HepG2 (cell line): ENCODE measurements around the gene CDR2L. TPM values are rescaled to one million over a fixed set of nuclear protein-coding genes. Genes with fewer than 3 reads are reported as not detected.
A peak's percentile ranks its signal among the peaks of the same experiment; 100 is the strongest.

Experiments
- CTCF ChIP-seq: sonication (generic); formaldehyde crosslinking; IDR thresholded peaks from 2 replicates; pipeline ENCODE4 v1.5.0; 2020; ENCODE audit warnings: mild to moderate bottlenecking, missing genetic modification reagents, moderate library complexity
- HOXA9 ChIP-seq: sonication (generic); formaldehyde crosslinking; IDR thresholded peaks from 2 replicates; pipeline ENCODE4 v1.8.1; 2022; ENCODE audit warnings: missing genetic modification reagents, mild to moderate bottlenecking, moderate library complexity, borderline replicate concordance
- MAFF ChIP-seq: IDR thresholded peaks from 2 replicates; pipeline ENCODE4 v1.6.1; 2011; ENCODE audit warnings: low read depth, low read length, improper control_type of control experiment
- NR1H2 ChIP-seq: sonication (generic); formaldehyde crosslinking; IDR thresholded peaks from 2 replicates; pipeline ENCODE4 v1.8.1; 2022; ENCODE audit warnings: low read depth, missing genetic modification reagents, borderline replicate concordance
- PCBP2 ChIP-seq: fragments of 200-400 bp; formaldehyde crosslinking; optimal IDR thresholded peaks from 2 replicates; pipeline ENCODE3; 2018; ENCODE audit warnings: low read length, low read depth; ENCODE audit not compliant: poor library complexity, severe bottlenecking
- RAD21 ChIP-seq: fragments of 450-650 bp; formaldehyde crosslinking; IDR thresholded peaks from 2 replicates; pipeline ENCODE4 v1.5.0; 2020; ENCODE audit warnings: mild to moderate bottlenecking
- SIX4 ChIP-seq: sonication (generic); formaldehyde crosslinking; IDR thresholded peaks from 2 replicates; pipeline ENCODE4 v1.4.0; 2020; ENCODE audit warnings: missing genetic modification reagents
- SRSF1 ChIP-seq: fragments of 200-400 bp; formaldehyde crosslinking; optimal IDR thresholded peaks from 2 replicates; pipeline ENCODE3; 2017; ENCODE audit warnings: mild to moderate bottlenecking, low read depth, low read length, moderate library complexity
- XRCC5 ChIP-seq: fragments of 200-400 bp; formaldehyde crosslinking; optimal IDR thresholded peaks from 2 replicates; pipeline ENCODE3; 2017; ENCODE audit warnings: mild to moderate bottlenecking, low read length
- ZNF136 ChIP-seq: sonication (generic); formaldehyde crosslinking; IDR thresholded peaks from 2 replicates; pipeline ENCODE4 v1.8.1; 2022; ENCODE audit warnings: low read depth, mild to moderate bottlenecking, moderate library complexity, missing genetic modification reagents
- ZNF33B ChIP-seq: sonication (generic); formaldehyde crosslinking; IDR thresholded peaks from 2 replicates; pipeline ENCODE4 v1.5.1; 2020; ENCODE audit warnings: mild to moderate bottlenecking, missing genetic modification reagents
- ZNF513 ChIP-seq: sonication (generic); formaldehyde crosslinking; conservative IDR thresholded peaks from 2 replicates; pipeline ENCODE4 v1.5.0; 2020; ENCODE audit warnings: missing genetic modification reagents
- ZNF546 ChIP-seq: sonication (generic); formaldehyde crosslinking; conservative IDR thresholded peaks from 2 replicates; pipeline ENCODE4 v1.8.1; 2023; ENCODE audit warnings: mild to moderate bottlenecking, missing genetic modification reagents
- ZNF616 ChIP-seq: sonication (generic); formaldehyde crosslinking; IDR thresholded peaks from 2 replicates; pipeline ENCODE4 v1.5.0; 2020; ENCODE audit warnings: low read depth, mild to moderate bottlenecking, missing genetic modification reagents
- ZNF687 ChIP-seq: sonication (generic); formaldehyde crosslinking; IDR thresholded peaks from 2 replicates; pipeline ENCODE4 v1.5.1; 2020; ENCODE audit warnings: mild to moderate bottlenecking, missing genetic modification reagents, moderate library complexity
- polyA plus RNA-seq, 8 experiments: library from polyadenylated mRNA; depleted of rRNA in 3 of 8; stranded (reverse) in 7 of 8; unstranded in 1 of 8; fragments of >200 nt; fragmentation: Illumina TruSeq in 4 of 8; extraction: Trizol in 4 of 8; gene quantifications; 2 replicates each; pipeline versions ENCODE4 v1.2.1 to v1.2.3, GENCODE V29; 2011 to 2016; ENCODE audit warnings: low read depth in 4 of 8, missing spikeins in 1 of 8, mixed read lengths in 1 of 8; ENCODE audit not compliant: insufficient read depth in 1 of 8
- total RNA-seq, 5 experiments: library from RNA; depleted of rRNA; stranded (reverse); fragments of >200 nt; fragmentation: Illumina TruSeq; extraction: Trizol; gene quantifications; 2 replicates each; pipeline ENCODE4 v1.2.3, GENCODE V29; 2016; ENCODE audit warnings: low read depth in 1 of 5

The CDR2L gene
- total and polyA plus RNA-seq, 2 of the 13 experiments (the other 11 are each of a cell fraction or from before 2014, with no cell fraction given) = 1.9 to 2.1 TPM

GRCh38 chr17:74963656-74964055, 23.8 kb upstream of the CDR2L start (continued):
- TF ChIP-seq NR1H2 (CRISPR knock-in tag) = no peak
- TF ChIP-seq SRSF1 = no peak
- no peak for TF ChIP-seq PCBP2
- no peak for TF ChIP-seq ZNF513 (CRISPR knock-in tag)
- no peak for TF ChIP-seq HOXA9 (CRISPR knock-in tag)
- no peak for TF ChIP-seq MAFF
- no peak for TF ChIP-seq SIX4 (CRISPR knock-in tag)
- peak; percentile 46 for TF ChIP-seq CTCF (CRISPR knock-in tag)
- TF ChIP-seq ZNF546 (CRISPR knock-in tag) = no peak
- TF ChIP-seq ZNF616 (CRISPR knock-in tag) = no peak
- peak; percentile 20; the same call in 1 of the 2 replicates for TF ChIP-seq RAD21 (CRISPR knock-in tag)
- TF ChIP-seq ZNF136 = no peak
- no peak for TF ChIP-seq ZNF33B (CRISPR knock-in tag)
- TF ChIP-seq XRCC5 = peak; percentile 54
- peak; percentile 43 for TF ChIP-seq ZNF687 (CRISPR knock-in tag)
